Endometrial microvascular endothelial cells (primary cell): ENCODE results near the gene SPNS2. TPM values are rescaled to one million over a fixed set of nuclear protein-coding genes. Genes with fewer than 3 reads are reported as not detected.

Experiments
- in situ Hi-C: cut with HindIII; loops from 2 replicates; pipeline ENCODE4 v1.10.0; 2017; ENCODE audit warnings: low sequenced_read_pairs, low pct_unique_long_range_greater_than_20kb; ENCODE audit errors: inconsistent ontology term
- total RNA-seq: library from RNA; depleted of rRNA; stranded (reverse); fragments of >200 nt; gene quantifications from one replicate; pipeline ENCODE4 v1.2.3, GENCODE V29; 2015; ENCODE audit errors: inconsistent ontology term

Gene SPNS2
- total RNA-seq, 1 donor from 2014 or later = 21.9 TPM

GRCh38 chr17:4514206-4514605, 15.5 kb downstream of the SPNS2 start:
- in situ Hi-C loops = no loop called here

DNA sequence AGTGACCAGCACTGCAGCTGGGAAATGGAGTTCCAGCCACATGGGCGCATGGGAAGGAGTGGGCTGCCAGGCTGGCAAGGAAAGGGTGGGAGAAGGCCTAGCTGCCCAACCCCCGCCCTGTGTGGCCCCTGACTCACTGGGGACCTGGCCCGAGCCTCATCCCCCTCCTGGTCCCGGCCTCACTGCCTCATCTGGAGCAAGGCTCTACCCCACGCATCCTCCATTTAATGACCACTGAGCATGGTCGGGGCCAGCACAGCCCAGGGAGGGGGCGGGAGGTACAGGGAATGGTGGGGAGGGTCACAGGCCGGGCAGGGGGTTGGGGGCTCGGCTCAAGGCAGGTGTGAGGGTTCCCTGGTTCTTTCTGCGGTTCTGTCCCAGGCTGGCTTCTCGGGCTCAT, 16.1 kb downstream of the SPNS2 start:
- in situ Hi-C loops = no loop called here

GRCh38 chr17:4515501-4515900, 16.8 kb downstream of the SPNS2 start:
- in situ Hi-C loops = no loop called here

DNA sequence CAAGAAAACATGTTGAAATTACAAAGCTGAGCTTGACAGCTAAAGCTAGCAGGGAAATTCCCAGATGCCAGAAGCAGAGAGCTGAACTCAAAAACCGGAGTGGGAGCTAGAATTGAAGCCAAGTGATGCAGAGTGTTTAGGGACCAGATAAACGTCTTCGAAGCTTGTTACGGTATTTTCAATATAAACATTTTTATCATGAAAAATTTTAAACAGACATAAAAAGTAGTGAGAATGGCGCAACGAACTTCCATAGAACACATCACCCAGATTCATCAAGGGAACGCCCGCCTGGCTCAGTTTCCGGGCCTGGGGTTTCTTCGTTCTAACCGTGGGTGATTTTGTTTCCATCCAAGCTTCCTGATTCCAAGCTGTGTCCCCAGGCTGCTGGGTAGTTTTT, 18.1 kb downstream of the SPNS2 start:
- in situ Hi-C loops = no loop called here

DNA sequence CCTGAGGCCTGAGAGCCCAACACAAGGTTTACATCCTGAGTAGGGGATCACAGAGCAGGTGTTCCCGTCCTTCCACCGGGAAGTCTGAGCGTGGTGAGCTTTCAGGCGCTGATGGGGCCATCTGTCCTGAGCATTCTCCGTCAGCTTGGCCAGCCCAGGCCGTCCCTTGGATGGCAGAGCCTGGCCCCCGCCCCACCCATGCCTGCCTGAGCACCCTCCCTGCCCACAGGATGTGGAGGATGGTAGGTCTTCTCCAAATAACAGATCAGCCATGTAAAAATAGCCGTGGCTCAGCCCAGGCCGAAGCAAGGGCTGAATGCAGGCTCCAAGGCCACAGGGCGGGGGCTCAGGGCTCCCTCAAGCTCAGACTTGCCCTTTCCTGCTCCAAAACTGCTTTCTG, 20.2 kb downstream of the SPNS2 start:
- in situ Hi-C loops = no loop called here

GRCh38 chr17:4519361-4519788, 20.7 kb downstream of the SPNS2 start:
- in situ Hi-C loops = no loop called here

DNA sequence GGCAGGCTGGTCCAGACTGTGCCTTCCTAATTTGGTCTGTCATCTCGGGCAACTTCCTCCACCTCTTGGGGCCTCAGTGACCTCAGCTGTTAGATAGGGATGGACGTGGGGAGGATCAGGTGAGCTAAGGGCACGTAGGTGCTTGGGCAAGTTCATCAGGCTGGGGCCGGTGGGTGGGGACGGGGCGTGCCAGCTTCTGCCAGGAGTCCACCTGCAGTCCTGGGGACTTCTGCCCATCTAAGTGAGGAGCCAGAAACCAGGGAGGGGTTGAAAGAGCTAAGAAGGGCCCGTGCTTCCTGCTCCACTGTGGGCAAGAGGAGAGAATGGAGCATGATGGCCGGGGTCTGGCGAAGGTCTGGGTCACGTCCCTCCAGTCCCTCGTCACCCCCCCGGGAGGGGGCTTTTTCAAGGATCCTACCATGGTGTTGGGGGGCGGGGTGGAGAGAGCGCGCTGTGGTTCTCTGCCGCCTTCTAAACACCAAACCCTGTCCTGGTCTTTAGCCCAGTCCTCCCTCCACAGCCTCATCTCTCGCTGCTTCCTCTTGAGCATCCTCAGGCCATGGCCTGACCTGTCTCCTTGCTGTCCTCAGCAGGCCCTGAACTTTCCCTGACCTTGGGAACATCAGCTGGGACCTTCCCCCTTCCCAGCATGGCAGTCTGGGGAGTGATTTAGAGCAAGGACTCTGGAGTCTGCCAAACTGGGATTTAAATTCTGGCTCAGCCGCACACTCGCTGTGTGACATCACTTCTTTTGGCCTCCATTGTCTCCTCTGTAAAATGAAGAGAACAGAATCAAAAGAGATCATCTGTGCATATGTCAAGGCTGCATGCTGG, 21.6 kb downstream of the SPNS2 start:
- in situ Hi-C loops = no loop called here

- in situ Hi-C loops = no loop called here
Observed at GRCh38 chr17:4520894-4521600, 22.4 kb downstream of the SPNS2 start.

- in situ Hi-C loops = no loop called here
Observed at GRCh38 chr17:4522661-4523060, 24.0 kb downstream of the SPNS2 start.

DNA sequence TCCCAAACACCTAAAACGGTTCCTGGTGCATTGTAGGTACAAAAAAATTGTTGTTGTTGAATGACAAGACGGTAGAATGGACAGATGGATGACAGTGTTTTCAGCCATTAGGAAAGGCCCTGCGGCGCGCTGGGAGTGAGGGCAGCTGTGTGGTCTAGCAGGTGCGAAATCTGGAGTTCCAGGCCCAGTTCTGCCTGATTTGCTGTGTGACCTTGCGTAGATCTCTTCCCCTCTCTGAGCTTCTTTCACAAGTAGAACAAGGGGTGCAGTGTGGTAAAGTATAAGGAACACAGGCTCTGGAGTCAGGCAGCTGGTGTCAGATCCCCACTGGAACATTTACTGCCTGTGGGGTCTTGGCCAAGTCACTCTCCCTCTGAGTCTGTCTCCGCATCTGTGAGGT, 25.3 kb downstream of the SPNS2 start:
- in situ Hi-C loops = no loop called here

GRCh38 chr17:4525691-4526397, 27.2 kb downstream of the SPNS2 start:
- in situ Hi-C loops = no loop called here

DNA sequence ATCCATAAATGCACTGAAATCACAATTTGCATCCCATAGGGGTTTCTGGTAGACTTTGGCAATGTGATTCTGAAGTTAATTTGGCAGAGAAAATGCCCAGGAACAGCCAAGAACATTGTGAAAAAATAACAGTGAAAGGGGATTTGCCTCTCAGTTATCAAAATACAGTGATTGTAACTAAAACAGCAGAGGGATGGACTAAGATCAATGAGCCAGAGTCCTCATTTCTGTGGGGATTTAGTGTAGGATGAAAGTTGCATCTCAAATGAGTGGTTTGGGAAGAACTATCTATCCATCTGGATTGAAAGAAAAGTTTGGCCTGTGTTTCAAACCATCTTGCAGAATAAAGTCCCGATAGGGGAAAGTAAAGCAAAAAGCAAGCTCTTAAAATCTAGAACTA, 28.5 kb downstream of the SPNS2 start:
- in situ Hi-C loops = no loop called here

- in situ Hi-C loops = no loop called here
Observed at GRCh38 chr17:4527566-4528125, 29.0 kb downstream of the SPNS2 start.

DNA sequence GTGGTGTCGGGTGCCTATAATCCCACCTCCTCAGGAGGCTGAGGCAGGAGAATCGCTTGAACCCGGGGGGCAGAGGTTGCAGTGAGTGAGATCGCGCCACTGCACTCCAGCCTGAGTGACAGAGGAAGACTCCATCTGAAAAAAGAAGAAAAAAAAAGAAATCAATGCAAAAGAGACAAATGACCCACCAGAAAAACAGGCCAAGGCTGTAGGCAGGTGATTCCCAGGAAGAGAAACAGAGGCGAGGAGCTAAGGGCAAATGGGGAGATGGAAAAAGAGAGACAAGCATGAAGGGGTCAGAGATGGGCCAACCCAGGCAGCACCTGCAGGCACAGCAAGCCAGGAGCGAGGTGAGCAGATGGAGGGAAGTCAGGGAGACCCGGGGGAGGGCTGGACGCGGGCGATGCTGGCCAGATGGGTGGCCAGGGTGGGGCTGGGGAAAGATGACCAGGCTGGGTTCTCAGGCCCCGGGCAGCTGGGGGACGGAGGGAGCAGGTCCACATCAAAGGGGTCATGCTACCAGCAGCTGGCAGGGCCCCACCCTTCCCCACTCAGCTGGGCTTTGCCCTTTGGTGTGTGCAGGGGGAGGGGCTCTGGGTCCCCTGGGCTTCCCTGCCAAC, 31.0 kb downstream of the SPNS2 start:
- in situ Hi-C loops = loop anchor here (10.0 kb wide), 1 partner anchor 105 kb away; no protein-coding TSS in a partner anchor

DNA sequence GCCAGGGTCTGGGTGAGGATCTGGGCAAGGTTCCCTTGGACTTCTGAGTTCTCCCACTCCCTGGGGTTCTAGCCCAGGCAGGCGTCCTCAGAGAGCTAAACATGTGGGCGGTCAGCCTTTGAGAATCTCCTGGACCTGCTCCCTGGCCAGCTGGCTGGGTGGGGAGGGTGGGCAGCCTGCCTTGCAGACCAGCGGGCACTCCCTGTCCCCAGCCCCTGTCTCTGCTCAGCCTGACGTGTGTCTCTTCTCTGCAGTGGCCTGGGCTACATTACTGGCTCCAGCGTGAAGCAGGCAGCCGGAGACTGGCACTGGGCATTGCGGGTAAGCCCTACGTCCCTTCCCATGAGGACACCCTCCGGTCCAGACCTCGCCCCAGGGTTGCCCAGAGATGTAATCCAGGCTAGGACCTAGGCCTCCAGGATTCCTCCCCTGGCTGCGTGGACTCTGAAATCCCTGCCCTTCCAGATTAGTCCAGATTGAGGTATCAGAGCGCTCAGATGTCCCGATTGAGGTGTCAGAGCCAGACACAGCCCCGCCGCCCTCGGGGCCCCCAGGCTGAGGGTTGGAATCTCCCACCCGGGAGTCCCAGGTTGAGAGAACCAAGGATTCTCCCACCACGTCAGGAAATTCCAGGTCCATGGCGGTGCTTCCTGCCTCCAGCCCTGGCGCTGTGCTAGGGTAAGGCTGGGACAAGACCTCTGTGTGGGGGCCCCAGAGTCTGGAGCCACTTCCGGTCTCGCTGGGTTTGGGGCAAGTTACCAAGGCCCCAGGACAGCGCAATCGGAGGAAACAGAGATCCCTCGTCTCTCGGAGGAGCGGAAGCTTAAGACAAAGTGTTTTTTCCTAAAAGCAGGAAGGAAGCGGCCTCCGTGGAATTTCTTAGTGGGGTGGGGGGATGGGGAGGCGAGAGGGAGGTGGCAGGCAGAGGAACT, 32.4 kb downstream of the SPNS2 start:
- in situ Hi-C loops = loop anchor here (10.0 kb wide), 1 partner anchor 106 kb away; no protein-coding TSS in a partner anchor

DNA sequence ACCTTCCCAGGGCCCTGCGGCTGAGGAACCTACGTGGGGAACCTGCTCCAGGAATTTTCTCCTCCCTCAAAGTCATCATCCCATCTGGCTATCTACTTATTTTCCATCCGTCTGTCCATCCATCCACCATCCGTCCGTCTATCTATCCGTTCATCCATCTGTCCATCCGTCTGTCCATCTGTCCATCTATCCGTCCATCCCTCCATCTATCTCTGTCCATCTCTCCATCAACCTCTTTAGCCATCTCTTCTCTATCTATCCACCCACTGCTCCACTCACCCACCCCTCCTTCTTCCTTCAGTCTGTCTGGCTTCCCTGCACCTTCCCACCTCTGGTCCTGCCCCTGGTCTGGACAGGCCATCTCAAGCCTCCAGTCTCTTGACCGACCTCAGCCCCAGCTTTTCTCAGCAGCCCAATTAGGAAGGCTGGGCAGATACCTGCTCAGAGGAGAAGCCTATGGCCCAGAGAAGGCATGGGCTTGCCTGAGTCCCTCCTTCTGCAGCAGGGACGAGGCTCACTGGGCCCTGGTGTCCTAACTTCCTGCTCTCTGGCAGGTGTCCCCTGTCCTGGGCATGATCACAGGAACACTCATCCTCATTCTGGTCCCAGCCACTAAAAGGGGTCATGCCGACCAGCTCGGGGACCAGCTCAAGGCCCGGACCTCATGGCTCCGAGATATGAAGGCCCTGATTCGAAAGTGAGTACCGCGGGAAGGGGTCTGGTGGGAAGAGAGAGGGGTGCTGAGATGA, 33.5 kb downstream of the SPNS2 start:
- in situ Hi-C loops = loop anchor here (10.0 kb wide), 1 partner anchor 107 kb away; no protein-coding TSS in a partner anchor

DNA sequence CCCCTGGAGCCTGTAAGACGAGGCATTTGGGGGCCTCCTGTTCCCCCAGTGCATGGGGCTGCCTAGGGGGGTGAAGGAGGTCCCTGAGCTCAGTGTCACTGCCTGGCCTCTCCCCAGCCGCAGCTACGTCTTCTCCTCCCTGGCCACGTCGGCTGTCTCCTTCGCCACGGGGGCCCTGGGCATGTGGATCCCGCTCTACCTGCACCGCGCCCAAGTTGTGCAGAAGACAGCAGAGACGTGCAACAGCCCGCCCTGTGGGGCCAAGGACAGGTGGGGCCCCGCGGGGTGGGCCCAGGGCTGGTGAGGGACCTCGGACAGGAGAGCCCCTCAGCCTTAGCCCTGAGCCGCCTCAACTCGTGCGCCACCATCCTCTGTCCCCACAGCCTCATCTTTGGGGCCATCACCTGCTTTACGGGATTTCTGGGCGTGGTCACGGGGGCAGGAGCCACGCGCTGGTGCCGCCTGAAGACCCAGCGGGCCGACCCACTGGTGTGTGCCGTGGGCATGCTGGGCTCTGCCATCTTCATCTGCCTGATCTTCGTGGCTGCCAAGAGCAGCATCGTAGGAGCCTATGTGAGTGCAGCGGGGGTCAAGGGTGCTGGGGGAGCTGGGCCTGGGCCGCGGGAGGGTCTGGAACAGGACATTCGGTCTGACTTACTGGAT, 34.3 kb downstream of the SPNS2 start:
- in situ Hi-C loops = loop anchor here (10.0 kb wide), 1 partner anchor 108 kb away; no protein-coding TSS in a partner anchor
